ENCODE measurements around the gene PSTK.

DNA sequence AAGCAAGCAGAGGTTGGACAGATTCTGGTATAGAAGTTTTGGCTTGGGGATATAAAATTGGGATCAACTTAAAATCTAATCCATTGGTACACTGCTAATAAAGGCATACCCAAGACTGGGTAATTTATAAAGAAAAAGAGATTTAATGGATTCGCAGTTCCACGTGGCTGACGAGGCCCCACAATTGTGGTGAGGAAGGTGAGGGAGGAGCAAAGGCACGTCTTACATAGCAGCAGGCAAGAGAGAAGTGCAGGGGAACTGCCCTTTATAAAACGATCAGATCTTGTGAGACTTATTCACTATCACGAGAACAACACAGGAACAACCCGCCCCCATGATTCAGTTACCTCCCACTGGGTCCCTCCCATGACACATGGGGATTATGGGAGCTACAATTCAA, 38.3 kb downstream of the PSTK start:
- TF ChIP-seq, protein P1, sequence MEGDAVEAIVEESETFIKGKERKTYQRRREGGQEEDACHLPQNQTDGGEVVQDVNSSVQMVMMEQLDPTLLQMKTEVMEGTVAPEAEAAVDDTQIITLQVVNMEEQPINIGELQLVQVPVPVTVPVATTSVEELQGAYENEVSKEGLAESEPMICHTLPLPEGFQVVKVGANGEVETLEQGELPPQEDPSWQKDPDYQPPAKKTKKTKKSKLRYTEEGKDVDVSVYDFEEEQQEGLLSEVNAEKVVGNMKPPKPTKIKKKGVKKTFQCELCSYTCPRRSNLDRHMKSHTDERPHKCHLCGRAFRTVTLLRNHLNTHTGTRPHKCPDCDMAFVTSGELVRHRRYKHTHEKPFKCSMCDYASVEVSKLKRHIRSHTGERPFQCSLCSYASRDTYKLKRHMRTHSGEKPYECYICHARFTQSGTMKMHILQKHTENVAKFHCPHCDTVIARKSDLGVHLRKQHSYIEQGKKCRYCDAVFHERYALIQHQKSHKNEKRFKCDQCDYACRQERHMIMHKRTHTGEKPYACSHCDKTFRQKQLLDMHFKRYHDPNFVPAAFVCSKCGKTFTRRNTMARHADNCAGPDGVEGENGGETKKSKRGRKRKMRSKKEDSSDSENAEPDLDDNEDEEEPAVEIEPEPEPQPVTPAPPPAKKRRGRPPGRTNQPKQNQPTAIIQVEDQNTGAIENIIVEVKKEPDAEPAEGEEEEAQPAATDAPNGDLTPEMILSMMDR (IDR thresholded peaks at IDR 0.05) = no peak
- TF ChIP-seq, protein P2, sequence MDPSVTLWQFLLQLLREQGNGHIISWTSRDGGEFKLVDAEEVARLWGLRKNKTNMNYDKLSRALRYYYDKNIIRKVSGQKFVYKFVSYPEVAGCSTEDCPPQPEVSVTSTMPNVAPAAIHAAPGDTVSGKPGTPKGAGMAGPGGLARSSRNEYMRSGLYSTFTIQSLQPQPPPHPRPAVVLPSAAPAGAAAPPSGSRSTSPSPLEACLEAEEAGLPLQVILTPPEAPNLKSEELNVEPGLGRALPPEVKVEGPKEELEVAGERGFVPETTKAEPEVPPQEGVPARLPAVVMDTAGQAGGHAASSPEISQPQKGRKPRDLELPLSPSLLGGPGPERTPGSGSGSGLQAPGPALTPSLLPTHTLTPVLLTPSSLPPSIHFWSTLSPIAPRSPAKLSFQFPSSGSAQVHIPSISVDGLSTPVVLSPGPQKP (IDR thresholded peaks at IDR 0.05; ENCODE audit: low read depth, low read length) = no peak
- no peak for TF ChIP-seq CEBPB (IDR thresholded peaks at IDR 0.05)
- TF ChIP-seq RFX5 (IDR thresholded peaks at IDR 0.05) = no peak
- no peak for TF ChIP-seq JUN (IDR thresholded peaks at IDR 0.05)
- no peak for TF ChIP-seq POLR2A (IDR thresholded peaks at IDR 0.05; ENCODE audit: low read length)
- TF ChIP-seq, protein P3, sequence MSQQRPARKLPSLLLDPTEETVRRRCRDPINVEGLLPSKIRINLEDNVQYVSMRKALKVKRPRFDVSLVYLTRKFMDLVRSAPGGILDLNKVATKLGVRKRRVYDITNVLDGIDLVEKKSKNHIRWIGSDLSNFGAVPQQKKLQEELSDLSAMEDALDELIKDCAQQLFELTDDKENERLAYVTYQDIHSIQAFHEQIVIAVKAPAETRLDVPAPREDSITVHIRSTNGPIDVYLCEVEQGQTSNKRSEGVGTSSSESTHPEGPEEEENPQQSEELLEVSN (IDR thresholded peaks at IDR 0.05; ENCODE audit: borderline replicate concordance, low read depth) = no peak
- no peak for TF ChIP-seq TFCP2L1 (CRISPR knock-in tag; IDR thresholded peaks at IDR 0.05)
- TF ChIP-seq RCOR1 (IDR thresholded peaks at IDR 0.05; ENCODE audit: low read depth, low read length) = no peak
- TF ChIP-seq, protein P4, sequence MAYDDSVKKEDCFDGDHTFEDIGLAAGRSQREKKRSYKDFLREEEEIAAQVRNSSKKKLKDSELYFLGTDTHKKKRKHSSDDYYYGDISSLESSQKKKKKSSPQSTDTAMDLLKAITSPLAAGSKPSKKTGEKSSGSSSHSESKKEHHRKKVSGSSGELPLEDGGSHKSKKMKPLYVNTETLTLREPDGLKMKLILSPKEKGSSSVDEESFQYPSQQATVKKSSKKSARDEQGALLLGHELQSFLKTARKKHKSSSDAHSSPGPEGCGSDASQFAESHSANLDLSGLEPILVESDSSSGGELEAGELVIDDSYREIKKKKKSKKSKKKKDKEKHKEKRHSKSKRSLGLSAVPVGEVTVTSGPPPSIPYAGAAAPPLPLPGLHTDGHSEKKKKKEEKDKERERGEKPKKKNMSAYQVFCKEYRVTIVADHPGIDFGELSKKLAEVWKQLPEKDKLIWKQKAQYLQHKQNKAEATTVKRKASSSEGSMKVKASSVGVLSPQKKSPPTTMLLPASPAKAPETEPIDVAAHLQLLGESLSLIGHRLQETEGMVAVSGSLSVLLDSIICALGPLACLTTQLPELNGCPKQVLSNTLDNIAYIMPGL (CRISPR knock-in tag; IDR thresholded peaks at IDR 0.05; ENCODE audit: borderline replicate concordance) = no peak

Measured in A549 (cell line).